GDM1 (cell line): ENCODE results near the gene SP3.
A peak's percentile ranks its signal among the peaks of the same experiment; 100 is the strongest.

Experiments
- DNase-seq: peaks from one replicate; lab custom pipeline; 2025; lab: John Stamatoyannopoulos, UW

The SP3 gene

DNA sequence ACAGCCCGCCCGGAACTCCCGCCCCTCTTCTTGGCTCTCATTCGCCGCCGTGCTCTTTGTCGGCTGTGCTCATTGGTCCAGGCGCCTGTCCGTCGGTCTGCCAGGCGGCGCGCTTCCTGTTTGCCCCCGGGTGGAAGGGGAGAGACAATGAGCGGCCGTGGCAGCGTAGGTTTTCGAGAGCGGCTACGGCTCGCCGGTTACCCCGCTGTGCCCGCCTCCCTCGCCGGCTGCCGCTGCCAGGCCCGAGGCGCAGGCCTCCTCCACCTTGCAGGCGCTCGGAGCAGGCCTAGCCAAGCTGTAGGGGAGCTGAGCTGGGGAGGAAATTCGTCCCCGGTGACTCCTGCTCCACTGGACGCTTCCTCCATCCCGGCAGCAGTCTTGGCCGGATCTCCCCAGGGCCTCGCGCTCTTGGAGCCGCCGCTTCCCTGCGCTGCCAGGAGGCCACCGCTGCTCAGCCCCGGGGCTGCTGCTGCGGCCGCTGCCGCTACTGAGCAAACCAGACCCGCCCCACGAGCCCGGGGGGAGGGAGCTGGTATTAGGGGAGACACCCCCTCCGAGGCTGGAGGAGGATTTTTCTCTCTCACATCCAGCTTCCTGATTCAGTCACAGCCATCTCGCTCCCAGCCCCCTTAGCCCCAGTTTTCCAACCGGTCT lies at the start of gene SP3:
SP3 (minus strand) TSS at position 2 of the 654 bp plus-strand sequence. CDS start 202 bp downstream, outside the sequence.
- DNase-seq: peak; percentile 95

- no peak for DNase-seq
Measured at GRCh38 chr2:174014699-174015070, 49.5 kb upstream of the SP3 start.

- no peak for DNase-seq
Measured at GRCh38 chr2:174014011-174014698, 49.0 kb upstream of the SP3 start.

GRCh38 chr2:174013315-174013751 lies 48.2 kb upstream of the SP3 start:
- no peak for DNase-seq

GRCh38 chr2:174012347-174013314 lies 47.5 kb upstream of the SP3 start:
- no peak for DNase-seq

DNA sequence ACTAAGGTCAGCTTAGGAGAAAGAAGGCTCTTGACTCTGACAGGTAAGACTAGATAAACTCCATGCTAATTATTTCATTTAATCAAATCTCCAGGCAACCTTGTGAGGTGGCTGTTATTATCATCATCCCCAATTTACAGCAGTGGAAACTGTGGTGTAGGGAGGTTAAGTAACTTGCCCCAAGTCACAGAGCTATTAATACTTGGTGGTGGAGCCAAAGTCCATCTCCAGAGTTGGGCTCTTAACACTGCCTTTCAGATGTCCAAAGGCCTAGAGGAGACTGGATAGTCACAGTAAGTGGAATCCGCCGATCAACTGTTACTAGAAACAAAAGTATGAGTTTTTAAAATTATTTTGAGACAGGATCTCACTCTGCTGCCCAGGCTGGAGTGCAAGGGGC lies 46.6 kb upstream of the SP3 start:
- no peak for DNase-seq

- no peak for DNase-seq
Measured at GRCh38 chr2:174011173-174011572, 46.0 kb upstream of the SP3 start.

DNA sequence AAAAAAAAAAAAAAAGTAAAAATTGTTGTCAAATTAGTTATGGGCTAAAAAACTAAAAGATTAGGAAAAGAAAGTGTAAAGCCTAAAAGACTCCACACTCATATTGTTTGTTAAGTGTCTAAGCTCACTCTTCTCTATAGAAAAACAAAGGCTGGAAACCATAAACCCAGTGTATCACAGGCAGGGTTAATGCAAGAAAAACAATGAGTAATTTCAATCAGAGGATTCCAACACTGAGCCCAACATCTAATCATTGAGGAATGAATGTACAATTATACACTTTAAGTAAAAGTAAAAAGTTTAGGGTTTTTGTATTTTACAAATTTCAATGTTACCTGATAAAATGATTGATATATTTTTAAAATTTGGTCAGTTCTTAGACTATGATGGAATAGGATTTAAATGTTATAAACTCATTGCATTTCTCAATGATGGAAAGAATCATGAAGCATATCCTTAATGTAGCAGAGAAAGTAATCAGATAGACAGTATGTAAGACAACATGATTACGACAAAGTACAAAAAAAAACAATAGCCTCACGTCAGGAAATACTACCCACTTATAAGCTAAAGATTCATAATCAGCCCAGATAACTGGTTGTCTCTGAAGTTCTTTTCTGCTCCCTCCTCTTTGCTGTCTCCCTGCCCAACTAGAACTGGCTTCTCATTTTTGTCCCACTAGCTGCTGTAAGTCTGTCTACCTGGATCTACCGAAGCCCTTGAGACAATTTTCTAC lies 44.5 kb upstream of the SP3 start:
- DNase-seq: no peak

DNA sequence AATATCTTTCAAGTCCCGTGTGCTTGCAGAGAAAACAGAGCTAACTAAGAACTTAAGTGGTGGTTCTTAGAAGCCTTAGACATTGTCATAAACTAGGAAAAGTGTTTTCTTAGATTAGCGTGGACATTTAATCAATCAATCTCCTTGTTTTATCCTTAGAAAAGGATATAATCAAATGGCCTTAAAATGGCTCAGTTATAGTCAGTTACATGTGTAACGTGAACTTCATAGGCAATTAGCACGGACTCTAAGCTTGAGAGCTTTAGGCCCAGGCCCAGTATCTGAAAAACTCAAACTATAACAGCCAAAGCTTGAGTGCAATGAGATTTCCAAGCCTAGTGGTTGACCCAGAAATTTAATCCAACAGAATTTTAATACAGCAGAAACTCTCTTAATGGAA lies 43.5 kb upstream of the SP3 start:
- DNase-seq: no peak

GRCh38 chr2:174007010-174007409 lies 41.8 kb upstream of the SP3 start:
- DNase-seq: no peak

- DNase-seq: no peak
Measured at GRCh38 chr2:174005801-174006419, 40.7 kb upstream of the SP3 start.

- DNase-seq: no peak
Measured at GRCh38 chr2:174004905-174005605, 39.9 kb upstream of the SP3 start.

- DNase-seq: no peak
Measured at GRCh38 chr2:174003720-174004695, 38.8 kb upstream of the SP3 start.

DNA sequence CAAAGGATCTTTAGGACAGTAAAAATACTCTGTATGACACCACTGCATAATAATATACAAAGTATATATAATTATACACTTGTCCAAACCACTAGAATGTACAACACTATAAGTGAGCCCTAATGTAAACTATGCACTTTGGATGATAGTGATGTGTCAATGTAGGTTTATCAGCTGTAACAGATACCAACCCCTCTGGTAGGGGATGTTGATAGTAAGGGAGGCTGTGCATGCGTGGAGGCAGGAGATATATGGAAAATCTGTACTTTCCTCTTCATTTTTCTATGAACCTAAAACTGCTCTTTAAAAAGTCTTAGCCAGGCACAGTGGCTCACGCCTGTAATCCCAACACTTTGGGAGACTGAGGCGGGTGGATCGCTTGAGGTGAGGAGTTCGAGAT lies 37.5 kb upstream of the SP3 start:
- no peak for DNase-seq

GRCh38 chr2:174001107-174001506 lies 35.9 kb upstream of the SP3 start:
- no peak for DNase-seq

DNA sequence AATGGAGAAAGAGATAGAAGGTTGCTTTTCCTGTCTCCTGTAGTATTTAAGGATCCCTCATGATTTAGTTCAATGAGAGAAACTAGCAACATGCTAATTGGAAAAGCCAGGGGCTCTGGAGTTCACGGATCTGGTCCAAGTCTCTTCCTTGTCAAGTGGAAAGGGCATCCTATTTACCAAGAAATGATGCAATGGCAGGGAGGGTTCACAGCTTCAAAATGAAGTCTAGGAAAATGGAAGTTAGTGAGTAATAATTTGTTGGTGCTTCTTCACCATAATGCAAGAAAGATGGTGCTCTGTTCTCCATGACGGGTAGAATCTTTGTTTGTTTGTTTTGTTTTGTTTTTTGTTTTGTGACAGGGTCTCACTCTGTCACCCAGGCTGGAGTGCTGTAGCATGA lies 34.6 kb upstream of the SP3 start:
- DNase-seq: no peak

GRCh38 chr2:173999272-173999671 lies 34.1 kb upstream of the SP3 start:
- DNase-seq: no peak

DNA sequence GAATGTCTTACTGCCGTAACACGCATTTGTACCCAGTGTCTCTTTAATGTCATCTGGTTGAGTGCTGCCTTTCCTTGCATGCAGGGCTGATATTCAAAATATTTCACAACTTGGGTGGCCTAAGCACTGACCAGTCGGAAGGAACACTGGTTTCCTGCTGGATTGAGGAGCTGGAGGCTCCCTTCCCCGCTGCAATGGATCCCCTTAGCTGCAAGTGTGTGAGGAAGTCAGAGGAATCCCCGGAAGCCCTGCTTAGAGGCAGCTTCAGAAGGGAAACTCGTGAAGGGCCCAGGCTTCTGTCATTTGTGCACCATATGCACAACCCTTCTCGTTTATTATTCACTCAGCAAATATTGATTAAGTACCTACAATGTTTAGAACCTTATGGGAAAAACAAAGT lies 33.2 kb upstream of the SP3 start:
- DNase-seq: no peak

GRCh38 chr2:173997753-173998152 lies 32.6 kb upstream of the SP3 start:
- no peak for DNase-seq

DNA sequence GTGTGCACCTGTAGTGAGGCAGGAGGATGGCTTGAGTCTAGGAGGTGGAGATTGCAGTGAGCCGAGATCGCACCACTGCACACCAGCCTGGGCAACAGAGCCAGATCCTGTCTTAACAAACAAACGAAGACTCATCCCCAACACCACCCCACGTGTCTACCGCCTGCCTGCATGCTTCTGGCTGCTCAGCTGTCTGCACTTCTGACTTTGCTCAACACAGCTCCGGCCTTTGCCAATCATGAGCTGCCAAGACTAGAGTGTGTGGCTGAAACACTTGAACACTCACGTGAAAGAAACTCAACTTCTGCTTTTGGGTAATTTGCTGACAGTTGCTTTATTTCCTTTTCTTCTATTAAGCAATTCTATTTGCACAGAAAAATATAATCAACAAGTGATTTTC lies 32.1 kb upstream of the SP3 start:
- DNase-seq: peak; percentile 49
